HCT116 (cell line): ENCODE data around the gene AQP4. TPM values are rescaled to one million over a fixed set of nuclear protein-coding genes. Genes with fewer than 3 reads are reported as not detected.

Source experiments
- ATAC-seq: fragments of 200-7000 bp; cut with Tn5 transposase; 2 replicates; pipeline ENCODE4 v1.9.1; 2020; ENCODE audit warnings: mild to moderate bottlenecking, moderate library complexity
- BruUV-seq: library from RNA; stranded (reverse); fragments of 400-500 nt; replicated peaks from 2 replicates; lab custom pipeline; 2021; lab: Mats Ljungman, UMichigan
- CTCF ChIA-PET: fragments of 300-600 bp; sonication (Branson Sonifier 250); formaldehyde crosslinking; loops from one replicate; lab custom pipeline; 2021; ENCODE audit warnings: antibody characterized with exemption; lab: Charles Lee
- POLR2A ChIA-PET: fragments of 300-600, 350-600 bp; sonication (Branson Sonifier 250); formaldehyde crosslinking; loops from one replicate; lab custom pipeline; 2021; ENCODE audit warnings: antibody characterized with exemption; lab: Charles Lee
- RAD21 ChIA-PET, 2 experiments: fragments of 300-600 bp; sonication (Branson Sonifier 250); formaldehyde crosslinking; loops; one replicate each; lab custom pipeline; 2023; ENCODE audit warnings: low total read pairs in 2 of 2; ENCODE audit not compliant: uncharacterized antibody in 2 of 2, unreplicated experiment in 2 of 2, low non-redundant PET in 1 of 2; lab: Charles Lee
- DNase-seq: peaks from one replicate; pipeline ENCODE4 v3.0.0-alpha.2; 2010; ENCODE audit warnings: low read depth, low spot score
- H2AFZ ChIP-seq: fragments of 200-600 bp; shearing (Covaris generic), sonication (generic); 2 replicates; pipeline ENCODE4 v1.6.1; 2017; ENCODE audit warnings: low read depth, mixed run types, mixed read lengths, antibody characterized with exemption, low read length; ENCODE audit not compliant: poor library complexity, severe bottlenecking
- H3K27ac ChIP-seq: 2 replicates; pipeline ENCODE4 v1.5.1; 2012; ENCODE audit warnings: low read depth, low read length
- H3K27me3 ChIP-seq: fragments of 200-600 bp; sonication (generic); 2 replicates; pipeline ENCODE4 v1.6.1; 2016; ENCODE audit warnings: mixed run types, low read length, mixed read lengths; ENCODE audit not compliant: insufficient read depth
- H3K36me3 ChIP-seq, 2 experiments: fragments of 200-500 bp in 1 of 2; fragments of 200-600 bp in 1 of 2; sonication (Bioruptor generic) in 1 of 2; sonication (generic) in 1 of 2; 2 replicates each; pipeline versions ENCODE4 v1.5.1 to v1.6.1; 2014 to 2016; ENCODE audit warnings: low read length in 2 of 2, inconsistent platforms in 1 of 2, mixed read lengths in 1 of 2, mixed run types in 1 of 2; ENCODE audit not compliant: insufficient read depth in 2 of 2, control insufficient read depth in 1 of 2
- H3K4me1 ChIP-seq, 2 experiments: fragments of 200-600 bp in 1 of 2; sonication (generic) in 1 of 2; 2 replicates each; pipeline versions ENCODE4 v1.5.1 to v1.6.1; 2012 to 2017; ENCODE audit warnings: low read length in 2 of 2, inconsistent platforms in 1 of 2, mild to moderate bottlenecking in 1 of 2, mixed read lengths in 1 of 2, mixed run types in 1 of 2, moderate library complexity in 1 of 2; ENCODE audit not compliant: insufficient read depth in 2 of 2, control insufficient read depth in 1 of 2
- H3K4me2 ChIP-seq: fragments of 200-600 bp; sonication (generic); 2 replicates; pipeline ENCODE4 v1.6.1; 2017; ENCODE audit warnings: mixed run types, low read length, mixed read lengths
- H3K4me3 ChIP-seq, 2 experiments: fragments of 200-600 bp in 1 of 2; sonication (generic) in 1 of 2; replicated peaks in 1 of 2; 2 replicates each; pipeline ENCODE4 v1.5.1; 2011 to 2016; ENCODE audit warnings: low read length in 2 of 2, control low read depth in 1 of 2, low read depth in 1 of 2, mild to moderate bottlenecking in 1 of 2, mixed read lengths in 1 of 2, mixed run types in 1 of 2
- H3K79me2 ChIP-seq: fragments of 200-600 bp; sonication (generic); 2 replicates; pipeline ENCODE4 v1.6.1; 2017; ENCODE audit warnings: mild to moderate bottlenecking, mixed run types, low read length, moderate library complexity, mixed read lengths; ENCODE audit not compliant: insufficient read depth
- H3K9ac ChIP-seq: fragments of 200-600 bp; sonication (generic); 2 replicates; pipeline ENCODE4 v1.6.1; 2016; ENCODE audit warnings: low read length, mixed read lengths
- H3K9me2 ChIP-seq: fragments of 200-600 bp; sonication (generic), shearing (Covaris generic); 2 replicates; pipeline ENCODE4 v1.6.1; 2017; ENCODE audit warnings: mixed run types, mild to moderate bottlenecking, moderate library complexity; ENCODE audit not compliant: insufficient read depth
- H3K9me3 ChIP-seq, 2 experiments: fragments of 200-500 bp in 1 of 2; fragments of 200-600 bp in 1 of 2; sonication (Bioruptor generic) in 1 of 2; sonication (generic) in 1 of 2; 2 replicates each; pipeline ENCODE4 v1.6.1; 2014 to 2017; ENCODE audit warnings: low read length in 2 of 2, mixed read lengths in 2 of 2, inconsistent platforms in 1 of 2, low read depth in 1 of 2, mild to moderate bottlenecking in 1 of 2, mixed run types in 1 of 2, moderate library complexity in 1 of 2; ENCODE audit not compliant: control insufficient read depth in 1 of 2, insufficient read depth in 1 of 2
- H4K20me1 ChIP-seq: fragments of 200-600 bp; sonication (generic), shearing (Covaris generic); 2 replicates; pipeline ENCODE4 v1.6.1; 2017; ENCODE audit warnings: mixed run types, mild to moderate bottlenecking, moderate library complexity; ENCODE audit not compliant: insufficient read depth
- CBX3 ChIP-seq: IDR thresholded peaks from 2 replicates; pipeline ENCODE4 v1.6.1; 2012; ENCODE audit warnings: low read depth
- CEBPB ChIP-seq: IDR thresholded peaks from 2 replicates; pipeline ENCODE4 v1.6.1; 2012; ENCODE audit warnings: low read depth
- ELF1 ChIP-seq: IDR thresholded peaks from 2 replicates; pipeline ENCODE4 v1.6.1; 2012; ENCODE audit warnings: low read depth, borderline replicate concordance
- EZH2 ChIP-seq: fragments of 200-600 bp; sonication (generic); IDR thresholded peaks from 2 replicates; pipeline ENCODE4 v1.6.1; 2017; ENCODE audit warnings: antibody characterized with exemption, mixed run types
- EZH2phosphoT487 ChIP-seq: fragments of 200-600 bp; IDR thresholded peaks from 2 replicates; pipeline ENCODE4 v1.6.1; 2018; ENCODE audit warnings: antibody characterized with exemption, borderline replicate concordance
- FOSL1 ChIP-seq: IDR thresholded peaks from 2 replicates; pipeline ENCODE4 v1.6.1; 2012; ENCODE audit warnings: low read depth
- JUND ChIP-seq: IDR thresholded peaks from 2 replicates; pipeline ENCODE4 v1.6.1; 2012
- RAD21 ChIP-seq: IDR thresholded peaks from 2 replicates; pipeline ENCODE4 v1.6.1; 2012; ENCODE audit warnings: low read depth, mild to moderate bottlenecking
- SIN3A ChIP-seq: IDR thresholded peaks from 2 replicates; pipeline ENCODE4 v1.6.1; 2012; ENCODE audit warnings: low read depth
- SRF ChIP-seq: IDR thresholded peaks from 2 replicates; pipeline ENCODE4 v1.6.1; 2012; ENCODE audit warnings: low read depth
- TCF7L2 ChIP-seq: IDR thresholded peaks from 2 replicates; pipeline ENCODE4 v1.7.0; 2011; ENCODE audit warnings: borderline replicate concordance, inconsistent platforms; ENCODE audit not compliant: insufficient read depth, insufficient read length; ENCODE audit errors: extremely low read depth
- YY1 ChIP-seq: IDR thresholded peaks from 2 replicates; pipeline ENCODE4 v1.6.1; 2011; ENCODE audit warnings: low read length, low read depth, moderate library complexity, mild to moderate bottlenecking; ENCODE audit not compliant: insufficient replicate concordance; ENCODE audit errors: extremely low read depth
- ZBTB33 ChIP-seq: IDR thresholded peaks from 2 replicates; pipeline ENCODE4 v1.6.1; 2011; ENCODE audit warnings: mild to moderate bottlenecking, low read length, moderate library complexity; ENCODE audit not compliant: insufficient replicate concordance; ENCODE audit errors: extremely low read depth
- ZNF274 ChIP-seq: fragments of 200-500 bp; sonication (Bioruptor generic); IDR thresholded peaks from 2 replicates; pipeline ENCODE4 v1.6.1; 2014; ENCODE audit warnings: mild to moderate bottlenecking, low read depth, low read length, inconsistent platforms
- intact Hi-C: fragments of 100-400 bp; cut with micrococcal nuclease; formaldehyde crosslinking; loops from 2 replicates; pipeline ENCODE4 v1.10.0; 2022
- total RNA-seq: library from RNA; stranded (reverse); gene quantifications from one replicate; pipeline ENCODE4 v1.2.1, GENCODE V29; 2021; ENCODE audit not compliant: unreplicated experiment

The AQP4 gene
- total RNA-seq, 1 experiment from 2014 or later = 0.07 TPM

GRCh38 chr18:26893996-26894395 is 28.5 kb upstream of the AQP4 start:
- Histone ChIP-seq H3K9me3 (no peaks in the 10 kb centered on the region), H3K27me3 (0 out of 2 replicates have a peak, but pooled peaks cover 4% of the 10 kb centered on the region), H4K20me1 (no peaks in the 10 kb centered on the region), H3K4me1 (no peaks in the 10 kb centered on the region), H3K4me3 (no peak overlapping the region), H3K4me2 (no peak overlapping the region), H3K36me3 (no peaks in the 10 kb centered on the region), H3K27ac (no peak overlapping the region), H2AFZ (no peak overlapping the region), H3K79me2 (no peaks in the 10 kb centered on the region), H3K9me2 (no peaks in the 10 kb centered on the region), H3K9ac (no peak overlapping the region)
- ChIA-PET RAD21 (no interaction called here), CTCF (no interaction called here), POLR2A (no interaction called here)
- DNase-seq (no peak), ATAC-seq (no peak)
- TF ChIP-seq ELF1 (no peak), EZH2 (no peak), CBX3 (no peak), EZH2phosphoT487 (no peak), ZBTB33 (no peak), YY1 (no peak), JUND (no peak), CEBPB (no peak), ZNF274 (no peak), FOSL1 (no peak), RAD21 (no peak), TCF7L2 (no peak), SRF (no peak), SIN3A (no peak)
- BruUV-seq = no TSS peak
- intact Hi-C loops = no loop called here
